Activated CD4-positive, alpha-beta T cell treated with anti-CD3 and anti-CD28 coated beads, Interleukin-2, amount 10 ng/mL, durations not matched to agents 24 days and 14 days (primary cell): Measurements from ENCODE around the gene CDCA5. TPM values are rescaled to one million over a fixed set of nuclear protein-coding genes. Genes with fewer than 3 reads are reported as not detected.
A peak's percentile ranks its signal among the peaks of the same experiment; 100 is the strongest.

Experiments
- DNase-seq: peaks from one replicate; pipeline ENCODE4 v3.0.0; 2022
- H3K27ac Mint-ChIP-seq: one replicate; pipeline ENCODE4 v1.8.0; 2022; ENCODE audit warnings: mild to moderate bottlenecking, mixed read lengths
- H3K27me3 Mint-ChIP-seq: one replicate; pipeline ENCODE4 v1.8.0; 2022; ENCODE audit warnings: mixed read lengths
- H3K36me3 Mint-ChIP-seq: one replicate; pipeline ENCODE4 v1.8.0; 2022; ENCODE audit warnings: low read depth, mild to moderate bottlenecking, mixed read lengths
- H3K4me1 Mint-ChIP-seq: one replicate; pipeline ENCODE4 v1.8.0; 2021; ENCODE audit warnings: mixed read lengths
- H3K4me3 Mint-ChIP-seq: one replicate; pipeline ENCODE4 v1.8.0; 2022; ENCODE audit warnings: mild to moderate bottlenecking, moderate library complexity, mixed read lengths
- H3K9me3 Mint-ChIP-seq: one replicate; pipeline ENCODE4 v1.8.0; 2021; ENCODE audit warnings: mixed read lengths
- intact Hi-C: fragments of 100-400 bp; cut with micrococcal nuclease; formaldehyde crosslinking; loops from one replicate; pipeline ENCODE4 v1.15.1; 2023
- total RNA-seq: library from RNA; stranded (reverse); gene quantifications from 2 replicates; pipeline ENCODE4 v1.2.3, GENCODE V29; 2022

CDCA5 gene
- total RNA-seq, 1 donor from 2014 or later: 95.1 TPM

- Mint-ChIP-seq H3K36me3 (peaks cover 47% of the 10 kb centered on the region), H3K27me3 (peaks cover 2% of the 10 kb centered on the region), H3K27ac (no peak overlapping the region), H3K4me1 (peaks cover 35% of the 10 kb centered on the region), H3K9me3 (no peaks in the 10 kb centered on the region), H3K4me3 (no peak overlapping the region)
- intact Hi-C loops: no loop called here
- no peak for DNase-seq
Measured at GRCh38 chr11:65086809-65087208, 3.0 kb upstream of the CDCA5 start.

GRCh38 chr11:65085446-65085845, 1.6 kb upstream of the CDCA5 start:
- Mint-ChIP-seq H3K36me3 (peaks cover 57% of the 10 kb centered on the region), H3K4me3 (peak overlapping the region; percentile 99), H3K27me3 (peaks cover 2% of the 10 kb centered on the region), H3K27ac (peak overlapping the region; percentile 99), H3K4me1 (peaks cover 44% of the 10 kb centered on the region), H3K9me3 (no peaks in the 10 kb centered on the region)
- DNase-seq: no peak
- intact Hi-C loops: no loop called here

GRCh38 chr11:65084598-65085375, 947 bp upstream of the CDCA5 start:
- peaks cover 62% of the 10 kb centered on the region for H3K36me3 Mint-ChIP-seq
- intact Hi-C loops: loop anchor here (1.0 kb wide), 6 partner anchors 12 to 70 kb away; partner anchors contain the start of genes ARL2, FAU, MRPL49 and SNX15
- H3K9me3 Mint-ChIP-seq: no peaks in the 10 kb centered on the region
- DNase-seq: peak; percentile 66
- H3K4me3 Mint-ChIP-seq: peak overlapping the region; percentile 99
- H3K27ac Mint-ChIP-seq: peak overlapping the region; percentile 99
- peaks cover 46% of the 10 kb centered on the region for H3K4me1 Mint-ChIP-seq
- H3K27me3 Mint-ChIP-seq: peaks cover 2% of the 10 kb centered on the region

GRCh38 chr11:65083134-65083833, 556 bp downstream of the CDCA5 start:
- H3K27ac Mint-ChIP-seq: peak overlapping the region; percentile 99
- peaks cover 60% of the 10 kb centered on the region for H3K36me3 Mint-ChIP-seq
- intact Hi-C loops: no loop called here
- peak overlapping the region; percentile 99 for H3K4me3 Mint-ChIP-seq
- H3K4me1 Mint-ChIP-seq: peaks cover 52% of the 10 kb centered on the region
- peaks cover 2% of the 10 kb centered on the region for H3K27me3 Mint-ChIP-seq
- no peak for DNase-seq
- no peaks in the 10 kb centered on the region for H3K9me3 Mint-ChIP-seq

- Mint-ChIP-seq H3K36me3 (peaks cover 57% of the 10 kb centered on the region), H3K27me3 (peaks cover under 1% of the 10 kb centered on the region), H3K4me3 (no peak overlapping the region), H3K9me3 (no peaks in the 10 kb centered on the region), H3K4me1 (peaks cover 43% of the 10 kb centered on the region), H3K27ac (peak overlapping the region; percentile 65)
- DNase-seq: no peak
- intact Hi-C loops: no loop called here
Measured at GRCh38 chr11:65078786-65079342, 5.0 kb downstream of the CDCA5 start.

- intact Hi-C loops: no loop called here
- Mint-ChIP-seq H3K27ac (peak overlapping the region; percentile 65), H3K27me3 (no peaks in the 10 kb centered on the region), H3K4me3 (no peak overlapping the region), H3K36me3 (peaks cover 52% of the 10 kb centered on the region), H3K9me3 (no peaks in the 10 kb centered on the region), H3K4me1 (peaks cover 37% of the 10 kb centered on the region)
- peak; percentile 92 for DNase-seq
Measured at GRCh38 chr11:65078151-65078550, 5.7 kb downstream of the CDCA5 start.

- Mint-ChIP-seq H3K27ac (no peak overlapping the region), H3K9me3 (no peaks in the 10 kb centered on the region), H3K36me3 (peaks cover 46% of the 10 kb centered on the region), H3K4me3 (no peak overlapping the region), H3K4me1 (peaks cover 31% of the 10 kb centered on the region), H3K27me3 (no peaks in the 10 kb centered on the region)
- no peak for DNase-seq
- intact Hi-C loops: no loop called here
Measured at GRCh38 chr11:65077451-65077850, 6.4 kb downstream of the CDCA5 start.

- H3K9me3 Mint-ChIP-seq: no peaks in the 10 kb centered on the region
- H3K36me3 Mint-ChIP-seq: peaks cover 12% of the 10 kb centered on the region
- no peaks in the 10 kb centered on the region for H3K27me3 Mint-ChIP-seq
- H3K27ac Mint-ChIP-seq: no peak overlapping the region
- no peak overlapping the region for H3K4me3 Mint-ChIP-seq
- peaks cover 4% of the 10 kb centered on the region for H3K4me1 Mint-ChIP-seq
- intact Hi-C loops: no loop called here
- no peak for DNase-seq
Measured at GRCh38 chr11:65072631-65072966, 11.2 kb downstream of the CDCA5 start.

GRCh38 chr11:65071907-65072630, 11.8 kb downstream of the CDCA5 start:
- Mint-ChIP-seq H3K4me1 (peaks cover 2% of the 10 kb centered on the region), H3K4me3 (no peak overlapping the region), H3K27ac (no peak overlapping the region), H3K9me3 (no peaks in the 10 kb centered on the region), H3K27me3 (no peaks in the 10 kb centered on the region), H3K36me3 (peaks cover 7% of the 10 kb centered on the region)
- no peak for DNase-seq
- intact Hi-C loops: no loop called here

GRCh38 chr11:65069217-65069616, 14.6 kb downstream of the CDCA5 start:
- intact Hi-C loops: no loop called here
- Mint-ChIP-seq H3K4me1 (no peaks in the 10 kb centered on the region), H3K9me3 (no peaks in the 10 kb centered on the region), H3K4me3 (no peak overlapping the region), H3K36me3 (no peaks in the 10 kb centered on the region), H3K27ac (no peak overlapping the region), H3K27me3 (no peaks in the 10 kb centered on the region)
- no peak for DNase-seq

- H3K9me3 Mint-ChIP-seq: no peaks in the 10 kb centered on the region
- H3K27ac Mint-ChIP-seq: no peak overlapping the region
- intact Hi-C loops: no loop called here
- H3K4me3 Mint-ChIP-seq: no peak overlapping the region
- H3K36me3 Mint-ChIP-seq: no peaks in the 10 kb centered on the region
- DNase-seq: no peak
- H3K27me3 Mint-ChIP-seq: no peaks in the 10 kb centered on the region
- no peaks in the 10 kb centered on the region for H3K4me1 Mint-ChIP-seq
Measured at GRCh38 chr11:65067446-65067845, 16.4 kb downstream of the CDCA5 start.

- no peak for DNase-seq
- Mint-ChIP-seq H3K27me3 (no peaks in the 10 kb centered on the region), H3K27ac (no peak overlapping the region), H3K4me1 (no peaks in the 10 kb centered on the region), H3K9me3 (no peaks in the 10 kb centered on the region), H3K36me3 (no peaks in the 10 kb centered on the region), H3K4me3 (no peak overlapping the region)
- intact Hi-C loops: no loop called here
Measured at GRCh38 chr11:65066805-65067291, 17.0 kb downstream of the CDCA5 start.

GRCh38 chr11:65066315-65066714, 17.5 kb downstream of the CDCA5 start:
- Mint-ChIP-seq H3K27me3 (no peaks in the 10 kb centered on the region), H3K36me3 (no peaks in the 10 kb centered on the region), H3K4me3 (no peak overlapping the region), H3K9me3 (no peaks in the 10 kb centered on the region), H3K4me1 (no peaks in the 10 kb centered on the region), H3K27ac (no peak overlapping the region)
- intact Hi-C loops: no loop called here
- no peak for DNase-seq

- H3K27ac Mint-ChIP-seq: no peak overlapping the region
- no peaks in the 10 kb centered on the region for H3K27me3 Mint-ChIP-seq
- DNase-seq: no peak
- no peaks in the 10 kb centered on the region for H3K9me3 Mint-ChIP-seq
- H3K4me1 Mint-ChIP-seq: peaks cover 3% of the 10 kb centered on the region
- no peak overlapping the region for H3K4me3 Mint-ChIP-seq
- no peaks in the 10 kb centered on the region for H3K36me3 Mint-ChIP-seq
- intact Hi-C loops: no loop called here
Measured at GRCh38 chr11:65065851-65066250, 18.0 kb downstream of the CDCA5 start.
